Measurements from ENCODE around the gene UBA1.
A peak's percentile ranks its signal among the peaks of the same experiment; 100 is the strongest.

Gene UBA1

DNA sequence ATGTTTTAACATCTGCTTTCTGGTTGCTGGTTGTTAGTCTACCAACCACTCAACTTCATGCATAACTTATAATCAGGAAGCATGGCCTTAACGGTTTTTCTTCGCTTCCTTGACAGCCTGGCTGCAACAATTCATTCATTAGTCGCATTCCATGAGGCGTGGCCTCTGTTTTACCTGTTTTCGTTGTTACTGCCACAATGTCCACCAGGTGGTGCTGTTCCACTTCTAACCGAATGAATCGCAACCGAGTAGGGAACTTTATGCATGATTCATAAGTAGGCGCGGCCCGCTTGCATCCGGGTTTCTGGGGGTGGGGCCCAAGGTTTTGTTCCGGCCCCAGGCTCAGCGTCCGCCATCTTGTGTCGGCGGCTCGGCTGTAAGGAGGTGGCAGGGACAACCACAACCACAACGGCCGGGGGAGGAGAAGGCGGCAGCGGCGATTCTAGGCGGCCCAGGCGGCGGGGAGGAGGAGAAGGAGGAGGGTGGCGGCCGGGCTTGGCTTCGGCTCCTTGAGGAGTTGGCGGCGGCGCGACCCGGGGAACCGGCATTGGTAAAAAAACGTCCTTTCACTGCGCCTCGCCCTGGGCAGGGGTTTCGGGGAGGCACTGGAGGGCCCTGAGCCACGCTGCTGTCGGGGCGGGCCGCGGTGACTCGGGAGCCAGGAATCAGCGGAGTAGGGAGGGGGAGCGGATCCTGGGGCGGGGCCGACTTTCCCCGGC is at the start of gene UBA1:
UBA1 (plus strand) TSS at position 355 of the 719 bp plus-strand sequence. CDS start 4,974 bp downstream, outside the sequence.
- peak; percentile 94 for DNase-seq

DNA sequence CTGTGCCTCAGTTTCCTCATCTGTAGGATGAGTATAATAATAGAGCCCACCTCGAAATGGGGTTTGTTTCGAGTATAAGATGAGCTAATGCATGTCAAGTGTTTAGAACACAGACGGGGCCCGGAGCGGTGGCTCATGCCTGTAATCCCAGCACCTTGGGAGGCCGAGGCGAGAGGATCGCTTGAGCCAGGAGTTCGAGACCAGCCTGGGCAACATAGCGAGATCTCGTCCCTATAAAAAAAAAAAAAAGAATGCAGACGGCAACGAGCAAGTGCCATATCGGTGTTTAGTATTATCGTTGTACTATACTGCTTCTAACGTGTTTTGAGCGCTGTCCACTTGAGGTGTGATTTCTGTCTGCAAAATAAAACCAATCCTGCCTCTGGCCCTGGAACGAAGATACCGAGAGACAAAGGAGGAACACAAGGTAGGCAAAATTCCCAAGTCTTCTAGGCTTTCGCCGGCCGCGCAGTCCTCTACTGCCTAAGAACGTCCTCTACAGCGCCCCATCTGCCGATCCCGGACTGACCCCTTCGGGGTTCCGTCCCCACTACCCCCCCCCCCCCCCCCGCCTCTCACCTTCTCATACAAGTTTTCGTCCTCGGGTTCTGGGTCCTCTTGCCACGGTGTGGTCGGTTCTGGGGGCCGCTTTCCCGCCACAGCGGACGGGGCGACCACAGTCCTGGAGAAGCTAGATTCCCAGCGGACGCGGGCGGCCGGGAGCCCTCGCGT is 49.6 kb upstream of the UBA1 start:
- DNase-seq: no peak

DNA sequence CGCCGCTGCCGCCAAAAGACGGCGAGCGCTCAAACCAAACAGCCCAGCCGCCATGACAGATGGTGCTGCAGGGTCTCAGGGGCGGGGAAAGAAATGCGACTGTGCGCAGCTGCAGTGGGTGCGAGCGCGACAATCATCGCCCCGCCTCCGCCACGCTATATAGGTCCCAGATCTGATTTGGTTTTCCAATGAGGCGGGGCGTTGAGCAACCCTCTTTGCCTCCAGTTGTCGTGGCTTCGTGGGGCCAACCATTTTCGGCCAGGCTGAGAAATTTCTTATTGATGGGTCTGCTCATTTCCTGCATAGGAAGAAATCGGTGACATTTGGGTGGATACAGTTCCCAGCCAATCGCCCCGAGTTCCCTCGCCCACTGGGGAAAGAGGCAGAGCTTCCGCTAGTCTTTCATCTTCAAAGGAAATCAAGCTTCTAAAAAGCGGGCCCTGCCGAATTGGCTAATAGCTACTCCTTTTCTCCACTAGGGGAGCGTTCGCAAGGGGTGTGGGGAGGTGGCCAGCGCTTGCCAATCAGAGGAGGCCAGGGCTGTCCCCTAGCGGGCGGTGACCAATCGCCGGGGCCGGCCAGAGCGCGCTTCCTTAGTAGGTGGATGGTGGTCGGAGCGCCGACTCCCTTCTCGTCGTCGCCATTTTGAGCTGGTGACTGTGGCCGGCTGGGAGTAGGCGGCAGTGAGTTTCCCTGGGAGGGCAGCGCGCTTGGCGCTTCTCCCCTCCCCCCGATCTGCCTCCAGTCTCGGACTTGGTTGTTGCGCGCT is 48.8 kb upstream of the UBA1 start, which contains the start of the genes NDUFB11 and RBM10:
NDUFB11 (minus strand) TSS at position 77 of the 769 bp plus-strand sequence; CDS start at position 54, 23 bp downstream.
RBM10 (plus strand) TSS at position 596 of the 769 bp plus-strand sequence. CDS start 2,261 bp downstream, outside the sequence.
- DNase-seq: peak; percentile 89

- DNase-seq: no peak
Measured at GRCh38 chrX:47145395-47146120, 48.1 kb upstream of the UBA1 start.

GRCh38 chrX:47146121-47146935 is 47.3 kb upstream of the UBA1 start:
- no peak for DNase-seq

- DNase-seq: no peak
Measured at GRCh38 chrX:47146936-47147859, 46.4 kb upstream of the UBA1 start.

DNA sequence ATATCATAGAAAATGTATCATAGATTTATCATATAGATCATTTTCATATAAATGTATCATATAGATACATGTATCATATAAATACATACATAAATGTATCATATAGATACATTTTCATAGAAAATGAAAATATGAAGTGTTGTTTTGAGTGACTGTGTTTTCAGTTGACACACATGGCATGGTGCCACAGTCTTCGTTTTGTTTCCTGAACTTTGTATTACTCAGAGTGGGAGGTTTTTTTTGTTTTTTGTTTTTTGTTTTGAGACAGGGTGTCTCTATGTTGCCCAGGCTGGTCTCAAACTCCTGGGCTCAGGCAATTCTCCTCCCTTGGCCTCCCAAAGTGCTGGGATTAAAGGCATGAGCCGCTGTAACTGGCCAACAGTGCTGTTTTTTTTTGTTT is 44.7 kb upstream of the UBA1 start:
- no peak for DNase-seq

DNA sequence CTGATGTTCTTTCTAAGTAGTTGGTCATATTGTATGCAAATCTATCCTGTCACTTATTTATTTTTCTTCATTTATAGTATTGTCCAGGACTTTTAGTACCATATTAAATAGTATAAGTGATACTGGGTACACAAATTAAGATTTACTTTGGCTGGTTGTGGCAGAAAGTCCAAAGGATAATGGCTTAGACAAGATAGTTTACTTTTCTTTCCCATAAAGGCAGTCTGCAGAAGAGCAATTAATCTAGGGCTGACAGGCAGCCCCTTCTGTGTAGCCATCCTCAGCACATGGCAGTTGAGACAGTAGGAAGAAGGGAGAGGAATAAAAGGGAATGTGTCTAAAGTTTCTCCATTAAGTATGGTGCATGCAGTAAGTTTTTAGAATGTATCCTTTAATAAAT is 42.2 kb upstream of the UBA1 start:
- no peak for DNase-seq

DNA sequence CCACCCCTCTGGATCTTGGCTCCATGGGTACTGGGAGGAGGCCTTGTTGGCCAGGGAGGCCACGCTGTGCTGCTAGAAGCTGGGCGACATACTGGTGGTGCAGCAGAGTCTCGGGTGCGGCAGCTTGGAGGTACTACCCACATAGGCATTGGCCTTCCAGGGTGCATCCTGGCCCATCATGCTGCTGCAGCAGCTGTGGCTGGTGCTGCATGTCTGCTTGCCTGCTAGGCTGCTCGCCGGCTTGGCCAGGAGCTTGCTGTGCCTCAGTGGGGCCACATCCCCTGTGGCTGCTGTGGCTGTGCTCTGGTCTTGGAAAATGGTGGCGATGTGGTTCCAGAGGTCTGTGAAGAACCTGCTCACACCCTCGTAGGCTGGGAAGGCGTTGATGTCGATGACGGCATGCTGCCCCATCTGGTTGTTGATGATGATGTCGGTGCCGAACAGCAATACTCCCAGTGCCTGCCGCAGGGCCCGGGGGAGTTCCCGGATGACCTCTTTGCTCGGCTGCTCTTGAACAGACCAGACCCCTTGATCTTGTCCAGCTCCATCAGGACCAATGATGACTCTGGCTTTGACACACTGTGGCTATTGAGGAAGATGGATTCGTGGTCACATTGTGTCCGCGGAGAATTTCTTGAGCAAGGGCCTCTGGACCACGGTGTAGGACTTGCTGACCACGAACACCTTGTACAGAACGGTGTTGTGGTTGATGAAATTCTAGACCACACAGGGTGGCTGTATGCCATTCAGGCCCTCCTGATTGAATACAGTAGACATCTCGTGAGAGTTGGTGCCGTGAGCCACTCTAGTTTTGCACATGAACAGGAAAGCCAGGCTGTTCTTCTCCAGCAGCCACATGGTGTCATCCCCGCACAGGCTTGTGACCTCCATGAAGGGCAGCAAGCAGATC is 36.8 kb upstream of the UBA1 start:
- no peak for DNase-seq

GRCh38 chrX:47158131-47158530 is 35.5 kb upstream of the UBA1 start:
- DNase-seq: no peak

DNA sequence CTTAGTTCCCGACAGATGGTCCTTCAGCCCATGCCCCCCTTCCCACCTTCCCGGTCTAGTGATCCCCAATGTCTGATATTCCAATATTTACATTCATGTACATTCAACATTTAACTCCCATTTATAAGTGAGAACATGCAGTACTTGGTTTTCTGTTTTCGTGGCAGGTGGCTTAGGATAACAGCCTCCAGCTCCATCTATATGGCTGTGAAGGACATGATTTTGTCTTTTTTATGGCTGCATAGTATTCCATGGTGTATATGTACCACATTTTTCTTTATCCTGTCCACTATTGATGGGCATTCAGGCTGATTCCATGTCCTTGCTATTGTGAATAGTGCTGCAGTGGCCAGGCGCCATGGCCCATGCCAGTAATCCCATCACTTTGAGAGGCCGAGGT is 34.8 kb upstream of the UBA1 start:
- no peak for DNase-seq

DNA sequence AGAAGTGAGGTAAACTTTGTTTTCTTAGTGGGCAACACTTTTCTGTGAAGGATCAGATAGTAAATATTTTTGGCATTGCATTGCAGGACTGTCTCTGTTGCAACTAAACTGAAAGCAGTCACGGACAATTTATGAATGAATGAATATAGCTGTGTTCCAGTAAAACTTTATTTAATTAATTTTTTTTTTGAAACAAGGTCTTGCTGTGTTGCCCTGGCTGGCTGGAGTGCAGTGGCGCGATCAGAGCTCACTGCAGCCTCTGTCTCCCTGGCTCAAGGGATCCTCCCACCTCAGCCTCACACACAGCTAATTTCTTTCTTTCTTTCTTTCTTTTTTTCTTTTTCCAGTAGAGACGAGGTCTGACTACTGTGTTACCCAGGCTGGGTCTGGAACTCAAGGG is 32.8 kb upstream of the UBA1 start:
- DNase-seq: no peak

DNA sequence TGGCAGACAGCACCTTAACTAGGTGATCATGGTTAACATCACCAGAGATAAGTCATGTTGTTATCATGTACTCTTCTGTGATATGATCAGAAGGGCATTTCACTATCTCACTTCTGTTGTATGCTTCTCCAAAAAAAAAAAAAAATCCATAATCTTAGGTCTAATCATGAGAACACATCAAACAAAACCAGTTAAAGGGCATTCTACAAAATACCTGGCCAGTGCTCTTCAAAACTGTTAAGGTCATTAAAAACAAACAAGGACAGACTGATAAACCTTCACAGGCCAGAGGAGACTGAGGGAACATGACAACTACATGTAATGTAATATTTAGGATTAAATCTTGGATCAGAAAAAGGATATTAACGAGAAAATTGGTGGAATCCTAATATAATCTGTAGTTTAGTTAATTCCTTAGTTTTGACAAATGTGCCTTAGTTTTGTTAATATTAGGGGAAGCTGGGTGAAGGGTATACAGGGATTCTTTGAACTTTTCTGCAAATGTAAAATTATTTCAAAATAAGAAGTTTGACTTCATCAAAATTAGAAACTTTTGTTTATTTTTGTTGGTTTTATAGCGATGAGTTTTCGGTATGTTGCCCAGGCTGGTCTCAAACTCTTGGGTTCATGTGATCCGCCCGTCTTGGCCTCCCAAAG is 30.6 kb upstream of the UBA1 start:
- no peak for DNase-seq

DNA sequence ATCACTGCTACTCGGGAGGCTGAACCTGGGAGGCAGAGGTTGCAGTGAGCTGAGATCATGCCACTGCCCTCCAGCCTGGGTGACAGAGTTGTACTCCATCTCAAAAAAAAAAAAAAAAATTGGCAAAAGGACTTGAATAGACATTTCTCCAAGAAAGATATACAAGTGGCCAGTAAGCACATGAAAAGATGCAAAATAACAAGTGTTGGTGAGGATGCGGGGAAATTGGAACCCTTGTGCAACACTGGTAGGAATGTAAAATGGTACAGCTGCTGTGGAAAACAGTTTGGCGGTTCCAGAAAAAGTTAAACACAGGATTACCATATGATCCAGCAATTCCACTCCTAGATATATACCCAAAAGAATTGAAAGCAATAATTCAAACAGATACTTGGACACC is 29.2 kb upstream of the UBA1 start:
- no peak for DNase-seq

DNA sequence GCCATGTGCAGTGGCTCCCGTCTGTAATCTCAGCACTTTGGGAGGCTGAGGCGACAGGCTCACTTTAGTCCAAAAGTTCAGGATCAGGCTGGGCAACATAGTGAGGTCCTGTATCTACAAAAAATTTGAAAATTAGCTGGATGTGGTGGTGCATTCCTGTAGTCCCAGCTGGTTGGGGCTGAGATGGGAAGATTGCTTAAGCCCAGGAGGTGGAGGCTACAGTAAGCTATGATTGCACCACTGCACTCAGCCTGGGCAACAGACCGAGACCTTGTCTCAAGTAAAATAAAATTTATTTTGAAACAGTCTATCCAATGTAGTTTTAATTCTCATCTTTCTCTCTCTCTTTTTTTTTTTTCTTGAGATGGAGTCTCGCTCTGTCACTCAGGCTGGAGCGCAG is 27.5 kb upstream of the UBA1 start:
- DNase-seq: no peak

GRCh38 chrX:47168495-47169073 is 25.0 kb upstream of the UBA1 start:
- no peak for DNase-seq

DNA sequence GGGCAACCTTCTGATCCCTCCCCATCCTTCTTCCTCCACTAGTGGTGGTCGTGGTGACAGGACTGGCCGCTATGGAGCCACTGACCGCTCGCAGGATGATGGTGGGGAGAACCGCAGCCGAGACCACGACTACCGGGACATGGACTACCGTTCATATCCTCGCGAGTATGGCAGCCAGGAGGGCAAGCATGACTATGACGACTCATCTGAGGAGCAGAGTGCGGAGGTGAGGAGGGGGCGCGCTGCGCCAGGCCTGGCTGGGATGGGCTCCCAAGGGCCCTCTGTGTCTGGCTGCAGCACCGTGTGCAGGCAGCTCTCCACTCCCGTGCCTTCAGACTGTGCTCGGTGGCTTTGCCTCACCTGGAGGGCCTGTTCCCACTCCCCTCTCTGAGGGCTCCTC is 24.4 kb upstream of the UBA1 start:
- no peak for DNase-seq

DNA sequence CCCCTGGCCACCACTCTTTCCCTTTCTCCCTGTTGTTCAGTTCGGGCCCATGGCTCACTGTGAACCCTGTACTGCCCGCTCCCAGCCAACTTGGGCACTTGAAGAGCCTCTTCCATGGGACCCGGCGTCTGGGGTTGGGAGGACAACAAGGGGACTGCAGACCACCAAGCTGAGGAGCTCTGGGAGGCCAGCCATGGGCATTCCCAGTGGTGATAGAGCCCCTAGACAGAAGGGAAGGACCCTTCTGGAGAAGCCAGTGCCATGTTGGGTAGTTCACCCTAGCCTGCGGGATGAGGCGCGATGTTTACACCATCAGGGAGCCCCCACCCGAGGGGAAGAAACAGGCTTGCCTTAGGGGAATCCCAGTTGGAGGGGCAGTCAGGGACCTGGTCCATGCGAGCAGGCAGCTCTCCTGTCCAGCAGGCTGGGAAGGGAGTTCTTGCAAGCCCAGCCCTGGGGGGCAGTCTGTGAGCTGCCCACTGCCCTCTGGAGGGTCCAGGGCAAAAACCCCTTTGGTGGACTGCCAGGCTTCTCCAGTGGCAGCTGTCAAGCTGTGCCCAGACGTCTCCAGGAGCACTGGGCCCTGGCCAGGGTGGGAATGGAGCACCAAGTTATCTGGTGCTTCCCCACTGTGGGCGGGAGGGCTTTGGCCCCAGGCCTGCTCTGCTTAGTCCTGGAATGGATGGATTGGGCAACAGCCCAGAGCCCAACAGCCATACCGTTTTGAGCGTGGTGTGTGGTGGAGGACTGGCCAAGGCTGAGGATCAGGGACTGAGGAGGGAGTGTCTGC is 23.7 kb upstream of the UBA1 start:
- no peak for DNase-seq

Measured in NCI-H510A treated with DMSO at 0.1 percent for 48 hours (cell line).